ENCODE results near the gene GID8. TPM values are rescaled to one million over a fixed set of nuclear protein-coding genes. Genes with fewer than 3 reads are reported as not detected.

GID8 gene
- total and polyA plus RNA-seq, 2 of the 13 experiments (the other 11 are each of a cell fraction or from before 2014, with no cell fraction given) = 39.6 to 59.8 TPM

GRCh38 chr20:62959101-62959971, 21.4 kb downstream of the GID8 start (continued):
- no peak for TF ChIP-seq HNF1A (IDR thresholded peaks at IDR 0.05; ENCODE audit: low read depth)
- TF ChIP-seq HNF1A (CRISPR knock-in tag; IDR thresholded peaks at IDR 0.05; ENCODE audit: borderline replicate concordance) = no peak
- TF ChIP-seq ISL2 (CRISPR knock-in tag; IDR thresholded peaks at IDR 0.05) = no peak
- no peak for TF ChIP-seq NONO (IDR thresholded peaks at IDR 0.05)
- TF ChIP-seq NONO (CRISPR knock-in tag; conservative IDR thresholded peaks at IDR 0.05) = peak; percentile 46; the same call in 1 of the 2 replicates
- TF ChIP-seq ZNF784 (CRISPR knock-in tag; IDR thresholded peaks at IDR 0.05; ENCODE audit: borderline replicate concordance) = no peak
- TF ChIP-seq RBFOX2 (IDR thresholded peaks at IDR 0.05; ENCODE audit: low read depth, low read length) = peak; percentile 92
